ENCODE data around the gene CHMP2A.

CHMP2A gene

DNA sequence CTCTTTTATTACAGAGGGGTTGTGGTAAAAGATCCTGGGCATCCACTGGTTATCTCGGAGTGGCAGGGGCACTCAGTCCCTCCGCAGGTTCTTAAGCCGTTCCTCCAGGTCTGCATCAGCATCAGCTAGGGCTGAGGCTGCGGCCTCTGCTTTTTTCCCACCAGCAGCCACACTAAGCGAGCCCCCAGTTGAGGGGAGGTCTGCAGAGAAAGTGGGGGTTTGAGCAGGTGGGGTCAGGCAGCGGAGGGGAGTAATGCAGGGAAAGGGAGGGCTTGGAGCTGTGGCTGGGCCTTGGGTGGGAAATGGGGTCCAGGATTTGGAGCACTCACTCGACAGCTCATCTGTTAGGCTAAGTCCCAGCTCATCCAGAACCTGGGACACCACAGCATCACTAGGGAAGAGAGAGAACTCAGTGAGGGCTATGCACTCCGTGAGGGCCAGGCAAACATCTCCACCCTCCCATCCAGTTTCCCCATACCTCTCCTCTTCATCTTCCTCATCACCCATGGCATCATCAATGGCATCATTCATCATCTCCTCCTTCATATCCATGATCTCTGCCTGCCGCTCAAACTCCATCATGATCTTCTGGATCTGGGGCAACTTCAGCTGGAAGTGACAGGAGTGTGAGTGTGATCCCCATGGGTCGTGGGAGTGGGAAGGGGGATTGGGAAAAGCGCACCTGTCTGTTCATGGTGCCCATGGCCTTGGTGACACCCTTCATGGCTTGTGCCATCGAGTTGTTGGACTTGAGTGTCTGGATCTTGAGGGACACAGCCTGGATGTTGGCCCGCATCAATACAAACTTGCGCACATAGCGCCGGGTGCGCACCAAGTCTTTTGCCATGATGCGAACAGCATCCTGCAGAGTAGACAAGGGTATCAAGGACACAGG, 3.1 kb downstream of the CHMP2A start:
- no peak for DNase-seq (ENCODE audit: low read depth)
- TF ChIP-seq, protein P1, sequence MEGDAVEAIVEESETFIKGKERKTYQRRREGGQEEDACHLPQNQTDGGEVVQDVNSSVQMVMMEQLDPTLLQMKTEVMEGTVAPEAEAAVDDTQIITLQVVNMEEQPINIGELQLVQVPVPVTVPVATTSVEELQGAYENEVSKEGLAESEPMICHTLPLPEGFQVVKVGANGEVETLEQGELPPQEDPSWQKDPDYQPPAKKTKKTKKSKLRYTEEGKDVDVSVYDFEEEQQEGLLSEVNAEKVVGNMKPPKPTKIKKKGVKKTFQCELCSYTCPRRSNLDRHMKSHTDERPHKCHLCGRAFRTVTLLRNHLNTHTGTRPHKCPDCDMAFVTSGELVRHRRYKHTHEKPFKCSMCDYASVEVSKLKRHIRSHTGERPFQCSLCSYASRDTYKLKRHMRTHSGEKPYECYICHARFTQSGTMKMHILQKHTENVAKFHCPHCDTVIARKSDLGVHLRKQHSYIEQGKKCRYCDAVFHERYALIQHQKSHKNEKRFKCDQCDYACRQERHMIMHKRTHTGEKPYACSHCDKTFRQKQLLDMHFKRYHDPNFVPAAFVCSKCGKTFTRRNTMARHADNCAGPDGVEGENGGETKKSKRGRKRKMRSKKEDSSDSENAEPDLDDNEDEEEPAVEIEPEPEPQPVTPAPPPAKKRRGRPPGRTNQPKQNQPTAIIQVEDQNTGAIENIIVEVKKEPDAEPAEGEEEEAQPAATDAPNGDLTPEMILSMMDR (IDR thresholded peaks at IDR 0.05; ENCODE audit: low read depth, low read length, missing control alignments) = no peak
- H3K4me3 ChIP-seq (ENCODE audit: low read depth, low read length) = no peak overlapping the region

DNA sequence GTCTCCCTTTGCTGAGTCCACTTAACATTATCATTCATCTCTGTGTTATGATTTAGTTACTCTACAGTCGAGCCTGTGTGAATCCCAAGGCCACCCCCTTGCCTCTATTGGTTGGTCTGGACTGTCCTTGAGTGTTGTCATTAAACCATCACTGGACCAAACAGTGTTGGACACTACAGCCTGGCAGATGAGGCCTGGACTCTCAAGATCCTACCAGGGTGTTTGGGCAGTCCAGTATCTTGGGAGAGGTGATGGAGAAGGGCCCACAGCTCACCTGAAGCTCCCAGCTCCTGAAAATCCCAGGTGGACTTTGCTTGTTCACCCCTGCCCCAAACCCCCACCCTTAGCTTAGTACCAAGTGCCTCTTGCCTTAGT, 3.8 kb downstream of the CHMP2A start:
- TF ChIP-seq, protein P1 (IDR thresholded peaks at IDR 0.05; ENCODE audit: low read depth, low read length, missing control alignments) = no peak
- no peak for DNase-seq (ENCODE audit: low read depth)
- H3K4me3 ChIP-seq (ENCODE audit: low read depth, low read length) = no peak overlapping the region

DNA sequence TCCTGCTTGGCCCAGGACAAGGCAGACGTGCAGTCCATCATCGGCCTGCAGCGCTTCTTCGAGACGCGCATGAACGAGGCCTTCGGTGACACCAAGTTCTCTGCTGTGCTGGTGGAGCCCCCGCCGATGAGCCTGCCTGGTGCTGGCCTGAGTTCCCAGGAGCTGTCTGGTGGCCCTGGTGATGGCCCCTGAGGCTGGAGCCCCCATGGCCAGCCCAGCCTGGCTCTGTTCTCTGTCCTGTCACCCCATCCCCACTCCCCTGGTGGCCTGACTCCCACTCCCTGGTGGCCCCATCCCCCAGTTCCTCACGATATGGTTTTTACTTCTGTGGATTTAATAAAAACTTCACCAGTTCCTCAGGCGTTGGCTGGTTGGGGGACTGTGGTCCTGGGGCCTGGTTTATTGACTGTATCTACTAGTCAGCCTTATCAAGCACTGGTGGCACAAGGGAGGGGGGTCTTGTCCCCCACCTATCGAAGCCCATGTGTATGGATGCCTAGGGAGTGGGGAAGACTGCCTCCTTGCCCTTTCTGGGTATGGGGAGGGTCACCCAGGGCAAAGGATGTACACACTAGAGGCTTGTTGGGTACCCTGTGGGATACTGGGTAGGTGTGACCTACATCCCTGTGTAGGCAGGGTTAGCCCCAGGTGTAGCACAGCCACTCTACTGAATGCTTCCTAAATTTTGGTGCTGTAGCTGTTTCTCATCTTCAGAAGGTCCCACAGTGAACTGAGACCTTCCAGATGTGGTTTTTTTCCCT, 4.4 kb downstream of the CHMP2A start:
- H3K4me3 ChIP-seq (ENCODE audit: low read depth, low read length) = no peak overlapping the region
- no peak for DNase-seq (ENCODE audit: low read depth)
- TF ChIP-seq, protein P1 (IDR thresholded peaks at IDR 0.05; ENCODE audit: low read depth, low read length, missing control alignments) = no peak

DNA sequence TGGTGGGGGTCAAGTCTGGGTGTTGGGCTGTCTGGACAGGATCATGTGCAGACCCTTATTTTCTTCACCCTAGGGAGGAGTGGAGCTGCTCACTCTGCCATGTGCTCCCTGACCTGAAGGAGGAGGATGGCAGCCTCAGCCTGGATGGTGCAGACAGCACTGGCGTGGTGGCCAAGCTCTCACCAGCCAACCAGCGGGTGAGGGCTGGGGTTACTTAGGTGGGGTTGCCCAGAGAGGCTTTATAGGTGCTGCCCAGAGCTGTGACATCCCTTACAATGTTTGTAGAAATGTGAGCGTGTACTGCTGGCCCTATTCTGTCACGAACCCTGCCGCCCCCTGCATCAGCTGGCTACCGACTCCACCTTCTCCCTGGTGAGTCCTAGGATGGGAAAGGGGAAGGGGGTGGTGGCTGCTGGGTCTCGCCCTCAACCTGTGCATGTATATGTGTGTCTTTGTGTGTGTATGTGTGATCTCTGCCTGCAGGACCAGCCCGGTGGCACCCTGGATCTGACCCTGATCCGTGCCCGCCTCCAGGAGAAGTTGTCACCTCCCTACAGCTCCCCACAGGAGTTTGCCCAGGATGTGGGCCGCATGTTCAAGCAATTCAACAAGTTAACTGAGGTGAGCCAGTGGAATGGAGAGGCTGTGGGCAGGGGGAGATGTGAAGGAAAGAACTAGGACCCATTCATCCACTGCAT, 5.1 kb downstream of the CHMP2A start:
- no peak overlapping the region for H3K4me3 ChIP-seq (ENCODE audit: low read depth, low read length)
- TF ChIP-seq, protein P1 (IDR thresholded peaks at IDR 0.05; ENCODE audit: low read depth, low read length, missing control alignments) = no peak
- no peak for DNase-seq (ENCODE audit: low read depth)

DNA sequence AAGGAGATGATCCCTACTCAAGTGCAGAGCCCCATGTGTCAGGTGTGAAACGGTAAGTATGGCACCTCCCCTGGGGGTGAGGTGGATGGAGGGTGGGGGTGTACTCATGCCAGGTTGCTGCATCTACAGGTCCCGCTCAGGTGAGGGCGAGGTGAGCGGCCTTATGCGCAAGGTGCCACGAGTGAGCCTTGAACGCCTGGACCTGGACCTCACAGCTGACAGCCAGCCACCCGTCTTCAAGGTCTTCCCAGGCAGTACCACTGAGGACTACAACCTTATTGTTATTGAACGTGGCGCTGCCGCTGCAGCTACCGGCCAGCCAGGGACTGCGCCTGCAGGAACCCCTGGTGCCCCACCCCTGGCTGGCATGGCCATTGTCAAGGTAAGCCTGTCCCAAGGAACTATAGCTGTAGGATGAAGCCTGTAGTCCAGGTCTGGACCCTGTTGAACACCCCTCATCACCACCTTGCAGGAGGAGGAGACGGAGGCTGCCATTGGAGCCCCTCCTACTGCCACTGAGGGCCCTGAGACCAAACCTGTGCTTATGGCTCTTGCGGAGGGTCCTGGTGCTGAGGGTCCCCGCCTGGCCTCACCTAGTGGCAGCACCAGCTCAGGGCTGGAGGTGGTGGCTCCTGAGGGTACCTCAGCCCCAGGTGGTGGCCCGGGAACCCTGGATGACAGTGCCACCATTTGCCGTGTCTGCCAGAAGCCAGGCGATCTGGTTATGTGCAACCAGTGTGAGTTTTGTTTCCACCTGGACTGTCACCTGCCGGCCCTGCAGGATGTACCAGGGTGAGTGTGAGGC, 5.8 kb downstream of the CHMP2A start:
- H3K4me3 ChIP-seq (ENCODE audit: low read depth, low read length) = no peak overlapping the region
- DNase-seq (ENCODE audit: low read depth) = no peak
- TF ChIP-seq, protein P1 (IDR thresholded peaks at IDR 0.05; ENCODE audit: low read depth, low read length, missing control alignments) = no peak
